Measurements from ENCODE around the gene KLHL30.

KLHL30 gene

DNA sequence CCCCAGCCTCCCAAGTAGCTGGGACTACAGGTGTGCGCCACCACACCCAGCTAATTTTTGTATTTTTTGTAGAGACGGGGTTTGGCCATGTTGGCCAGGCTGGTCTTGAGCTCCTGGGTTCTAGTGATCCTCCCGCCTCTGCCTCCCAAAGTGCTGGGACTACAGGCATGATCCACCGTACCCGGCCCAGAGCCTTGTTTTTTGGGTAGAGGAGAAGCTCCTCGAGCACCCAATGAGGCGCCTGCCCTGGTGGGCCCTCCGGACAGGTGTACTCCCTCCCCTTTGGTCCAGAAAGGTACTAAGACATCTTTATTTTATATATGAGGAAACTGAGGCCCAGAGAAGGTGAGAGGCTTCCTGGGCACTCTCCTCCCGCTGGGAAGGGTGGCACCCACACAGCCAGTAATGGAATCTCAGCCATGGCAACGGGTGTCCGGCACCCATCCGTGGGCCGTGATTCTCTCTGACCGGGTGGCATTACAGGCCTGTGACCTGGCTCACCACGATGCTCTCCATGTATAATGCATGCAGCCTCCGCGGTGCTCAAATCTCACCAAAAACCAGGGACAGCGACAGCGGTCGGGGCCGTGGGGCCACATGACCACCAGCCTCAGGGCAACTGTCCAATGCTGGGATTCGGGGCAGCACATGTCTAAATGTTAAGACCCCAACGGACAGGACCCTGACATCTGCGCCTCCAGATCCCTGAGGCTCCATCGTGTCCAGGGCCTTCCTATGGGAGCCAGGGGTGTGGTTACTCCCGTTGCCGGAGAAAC, 16.8 kb upstream of the KLHL30 start:
- no peak overlapping the region for H3K4me3 ChIP-seq (ENCODE audit: low read depth, low read length)
- DNase-seq (ENCODE audit: low read depth), result no peak
- no peak for TF ChIP-seq CTCF (IDR thresholded peaks at IDR 0.05; ENCODE audit: low read depth, low read length, missing control alignments)
- in situ Hi-C loops (cut with HindIII; ENCODE audit: low sequenced_read_pairs), result no loop called here

- in situ Hi-C loops (cut with HindIII; ENCODE audit: low sequenced_read_pairs), result no loop called here
- H3K4me3 ChIP-seq (ENCODE audit: low read depth, low read length), result no peak overlapping the region
- TF ChIP-seq CTCF (IDR thresholded peaks at IDR 0.05; ENCODE audit: low read depth, low read length, missing control alignments), result no peak
- DNase-seq (ENCODE audit: low read depth), result no peak
Observed at GRCh38 chr2:238122287-238123217, 15.9 kb upstream of the KLHL30 start.

GRCh38 chr2:238123218-238123971, 15.1 kb upstream of the KLHL30 start:
- DNase-seq (ENCODE audit: low read depth), result no peak
- H3K4me3 ChIP-seq (ENCODE audit: low read depth, low read length), result no peak overlapping the region
- no peak for TF ChIP-seq CTCF (IDR thresholded peaks at IDR 0.05; ENCODE audit: low read depth, low read length, missing control alignments)
- in situ Hi-C loops (cut with HindIII; ENCODE audit: low sequenced_read_pairs), result no loop called here

GRCh38 chr2:238123991-238124470, 14.4 kb upstream of the KLHL30 start:
- TF ChIP-seq CTCF (IDR thresholded peaks at IDR 0.05; ENCODE audit: low read depth, low read length, missing control alignments), result no peak
- H3K4me3 ChIP-seq (ENCODE audit: low read depth, low read length), result no peak overlapping the region
- in situ Hi-C loops (cut with HindIII; ENCODE audit: low sequenced_read_pairs), result no loop called here
- no peak for DNase-seq (ENCODE audit: low read depth)

- DNase-seq (ENCODE audit: low read depth), result no peak
- H3K4me3 ChIP-seq (ENCODE audit: low read depth, low read length), result no peak overlapping the region
- no peak for TF ChIP-seq CTCF (IDR thresholded peaks at IDR 0.05; ENCODE audit: low read depth, low read length, missing control alignments)
- in situ Hi-C loops (cut with HindIII; ENCODE audit: low sequenced_read_pairs), result no loop called here
Observed at GRCh38 chr2:238124488-238125126, 13.9 kb upstream of the KLHL30 start.

All from astrocyte of the cerebellum (primary cell).